Measurements from ENCODE around the gene LRIT1.

LRIT1 gene

DNA sequence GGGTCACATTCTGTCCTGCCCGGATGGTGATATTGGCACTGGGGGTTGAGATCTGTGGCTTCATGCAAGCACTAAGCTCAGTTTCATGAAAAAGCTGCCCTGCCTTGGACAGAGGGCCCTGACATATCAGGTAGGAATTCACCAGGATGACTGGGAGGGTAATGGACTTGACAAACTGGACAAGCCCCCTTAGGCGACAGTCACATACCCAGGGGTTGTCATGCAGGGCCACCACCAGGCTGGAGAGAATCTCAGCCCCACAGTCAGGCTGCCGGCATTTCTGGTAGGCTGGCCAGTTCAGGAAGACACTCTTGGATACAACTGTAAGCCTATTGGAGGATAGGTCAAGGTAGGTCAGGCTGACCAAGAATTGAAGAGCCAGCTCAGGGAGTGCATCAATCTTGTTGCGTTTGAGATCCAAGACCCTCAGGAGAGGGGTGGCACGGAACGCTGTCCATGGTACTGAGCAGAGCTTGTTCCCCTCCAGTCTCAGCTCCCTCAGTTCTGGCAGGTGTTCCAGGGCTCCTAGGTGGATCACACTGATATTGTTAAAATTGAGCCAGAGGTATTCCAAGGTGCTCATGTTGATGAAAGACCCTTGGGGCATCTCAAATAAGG is 16.8 kb downstream of the LRIT1 start:
- DNase-seq (ENCODE audit: low spot score) = no peak
- TF ChIP-seq, protein P1, sequence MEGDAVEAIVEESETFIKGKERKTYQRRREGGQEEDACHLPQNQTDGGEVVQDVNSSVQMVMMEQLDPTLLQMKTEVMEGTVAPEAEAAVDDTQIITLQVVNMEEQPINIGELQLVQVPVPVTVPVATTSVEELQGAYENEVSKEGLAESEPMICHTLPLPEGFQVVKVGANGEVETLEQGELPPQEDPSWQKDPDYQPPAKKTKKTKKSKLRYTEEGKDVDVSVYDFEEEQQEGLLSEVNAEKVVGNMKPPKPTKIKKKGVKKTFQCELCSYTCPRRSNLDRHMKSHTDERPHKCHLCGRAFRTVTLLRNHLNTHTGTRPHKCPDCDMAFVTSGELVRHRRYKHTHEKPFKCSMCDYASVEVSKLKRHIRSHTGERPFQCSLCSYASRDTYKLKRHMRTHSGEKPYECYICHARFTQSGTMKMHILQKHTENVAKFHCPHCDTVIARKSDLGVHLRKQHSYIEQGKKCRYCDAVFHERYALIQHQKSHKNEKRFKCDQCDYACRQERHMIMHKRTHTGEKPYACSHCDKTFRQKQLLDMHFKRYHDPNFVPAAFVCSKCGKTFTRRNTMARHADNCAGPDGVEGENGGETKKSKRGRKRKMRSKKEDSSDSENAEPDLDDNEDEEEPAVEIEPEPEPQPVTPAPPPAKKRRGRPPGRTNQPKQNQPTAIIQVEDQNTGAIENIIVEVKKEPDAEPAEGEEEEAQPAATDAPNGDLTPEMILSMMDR (IDR thresholded peaks at IDR 0.05; ENCODE audit: extremely low read depth, missing control alignments) = no peak

DNA sequence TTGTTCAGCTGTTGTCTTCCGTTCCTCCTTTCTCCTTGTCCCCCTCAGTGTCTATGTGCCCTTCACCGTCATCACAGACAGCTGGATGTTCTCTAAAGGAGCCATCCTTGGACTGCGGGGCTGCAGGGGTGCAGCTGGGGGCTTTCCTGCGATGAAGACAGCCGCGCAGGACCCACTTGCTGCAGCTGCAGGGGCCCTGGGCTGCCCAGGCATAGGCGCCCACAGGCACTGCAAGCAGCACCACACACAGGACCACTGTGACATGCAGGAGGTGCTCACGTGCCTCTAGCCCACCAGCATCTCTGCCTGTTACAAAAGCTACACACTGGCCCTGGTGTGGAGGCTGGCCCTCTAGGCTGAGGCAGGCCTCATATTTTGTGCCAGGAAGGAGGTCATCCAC is 19.4 kb downstream of the LRIT1 start:
- DNase-seq (ENCODE audit: low spot score) = no peak
- TF ChIP-seq, protein P1 (IDR thresholded peaks at IDR 0.05; ENCODE audit: extremely low read depth, missing control alignments) = no peak

DNA sequence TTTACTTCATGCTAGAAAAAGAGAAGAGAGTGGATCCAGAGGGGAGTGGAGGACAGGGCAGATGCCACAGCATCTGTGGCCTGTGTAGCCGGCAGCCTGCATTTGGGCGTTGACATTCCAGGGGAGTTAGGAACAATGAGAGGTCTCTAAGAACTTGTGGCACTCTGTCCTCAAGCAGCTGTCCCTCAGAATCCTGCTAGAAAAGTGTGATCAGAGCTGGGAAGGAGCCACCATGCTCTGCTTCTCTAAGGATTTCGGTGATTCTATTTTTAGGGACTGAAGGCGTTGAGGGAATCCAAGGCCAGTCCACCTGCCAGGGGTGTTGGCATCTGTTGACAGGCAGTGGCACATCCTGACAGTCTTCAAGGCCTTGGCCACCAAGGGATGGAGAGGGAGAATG is 23.6 kb downstream of the LRIT1 start:
- DNase-seq (ENCODE audit: low spot score) = no peak
- TF ChIP-seq, protein P1 (IDR thresholded peaks at IDR 0.05; ENCODE audit: extremely low read depth, missing control alignments) = no peak

DNA sequence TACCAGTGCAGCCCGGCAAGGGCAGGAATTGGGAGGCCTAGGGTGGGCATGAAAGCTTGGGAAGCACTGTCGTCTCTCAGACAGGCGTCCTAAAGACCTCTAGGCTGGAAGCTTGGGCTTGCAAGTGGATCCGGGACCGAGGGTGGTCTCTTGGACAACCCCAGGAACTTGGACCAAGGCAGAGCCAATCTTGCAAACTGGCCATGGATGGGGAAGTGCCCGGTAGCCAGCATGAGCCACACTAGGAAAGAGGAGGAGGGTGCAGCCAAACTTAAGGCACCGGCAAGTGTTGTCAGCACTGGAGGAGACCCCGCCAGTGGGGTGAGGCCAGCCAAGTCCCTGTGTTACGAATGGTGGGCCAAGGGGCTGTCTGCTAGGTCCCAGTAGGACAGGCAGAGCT is 24.5 kb downstream of the LRIT1 start:
- DNase-seq (ENCODE audit: low spot score) = no peak
- TF ChIP-seq, protein P1 (IDR thresholded peaks at IDR 0.05; ENCODE audit: extremely low read depth, missing control alignments) = no peak

DNA sequence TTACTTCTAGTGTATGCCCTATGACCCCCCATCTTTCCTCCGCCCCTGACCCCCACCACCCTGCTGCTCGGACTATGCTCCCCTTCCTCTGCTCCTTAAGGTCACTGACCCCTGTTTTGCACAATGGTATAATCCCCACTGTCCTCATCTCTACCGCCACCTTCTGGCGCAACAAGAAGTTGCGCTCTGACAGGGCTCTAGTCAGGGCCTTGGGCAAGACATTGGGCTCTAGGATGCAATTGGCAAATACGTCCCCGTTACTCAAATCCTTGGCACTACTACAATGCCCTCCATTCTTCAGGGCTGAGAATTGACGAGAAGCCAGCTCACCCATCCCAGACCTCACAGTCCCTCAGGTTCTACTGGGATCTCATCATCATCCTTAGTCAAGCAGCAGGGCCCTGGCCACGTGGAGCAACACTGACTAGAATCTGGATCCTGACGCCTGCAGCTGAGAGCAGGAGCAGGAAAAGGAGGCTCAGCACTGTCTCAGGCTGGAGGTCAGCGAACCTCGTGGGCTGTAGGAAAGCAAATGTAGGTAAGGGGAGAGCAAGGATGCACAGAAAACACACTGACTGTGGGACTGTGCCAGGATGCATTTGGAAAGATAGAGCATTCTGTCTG is 26.6 kb downstream of the LRIT1 start:
- peak; percentile 67 for DNase-seq (ENCODE audit: low spot score)
- TF ChIP-seq, protein P1 (IDR thresholded peaks at IDR 0.05; ENCODE audit: extremely low read depth, missing control alignments) = peak; percentile 78

- TF ChIP-seq, protein P1 (IDR thresholded peaks at IDR 0.05; ENCODE audit: extremely low read depth, missing control alignments) = no peak
- DNase-seq (ENCODE audit: low spot score) = no peak
Observed at GRCh38 chr10:84214046-84214572, 27.2 kb downstream of the LRIT1 start.

GRCh38 chr10:84213076-84213475 is 28.3 kb downstream of the LRIT1 start:
- TF ChIP-seq, protein P1 (IDR thresholded peaks at IDR 0.05; ENCODE audit: extremely low read depth, missing control alignments) = no peak
- no peak for DNase-seq (ENCODE audit: low spot score)
